Eye (tissue), 1 donor: ENCODE data around the gene NELFA.
"Not testable (repeated sequence)": the region's sequence is repeated elsewhere in the genome, so short reads cannot be mapped to it uniquely, and the experiment has no call there.

Experiments used
- DNase-seq: peaks from one replicate; pipeline ENCODE4 v3.0.0-alpha.2; 2015

NELFA gene

DNA sequence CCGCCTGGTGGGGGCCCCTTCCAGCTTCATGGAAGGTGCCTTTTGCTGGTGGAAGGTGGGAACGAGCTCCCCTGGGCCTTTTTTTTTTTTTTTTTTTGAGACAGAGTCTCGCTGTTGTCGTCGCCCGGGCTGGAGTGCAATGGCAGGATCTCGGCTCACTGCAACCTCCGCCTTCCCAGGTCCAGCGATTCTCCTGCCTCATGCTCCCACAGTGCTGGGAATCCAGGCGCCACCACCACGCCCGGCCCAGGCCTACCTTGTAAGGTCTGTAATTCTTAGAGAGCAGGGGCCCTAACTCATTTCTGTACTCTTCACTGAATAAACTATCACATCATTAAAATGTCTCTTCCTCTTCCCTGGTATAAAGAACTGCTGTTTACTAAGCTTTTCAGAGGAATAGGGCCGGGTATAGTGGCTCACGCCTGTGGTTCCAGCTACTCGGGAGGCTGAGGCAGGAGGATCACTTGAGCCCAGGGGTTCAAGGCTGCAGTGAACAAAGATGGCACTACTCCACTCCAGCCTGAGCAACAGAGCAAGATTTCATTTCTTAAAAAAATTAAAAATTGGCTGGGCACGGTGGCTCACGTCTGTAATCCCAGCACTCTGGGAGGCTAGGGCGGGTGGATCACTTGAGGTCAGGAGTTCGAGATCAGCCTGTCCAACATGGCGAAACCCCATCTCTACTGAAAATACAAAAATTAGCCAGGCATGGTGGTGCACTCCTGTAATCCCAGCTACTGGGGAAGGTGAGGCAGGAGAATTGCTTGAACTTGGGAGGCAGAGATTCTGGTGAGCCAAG lies 14.9 kb downstream of the NELFA start:
- not testable (repeated sequence) for DNase-seq

- no peak for DNase-seq
Measured at GRCh38 chr4:1993169-1993516, 15.6 kb downstream of the NELFA start.

- peak; percentile 41 for DNase-seq
Measured at GRCh38 chr4:1992468-1993168, 16.2 kb downstream of the NELFA start.

DNA sequence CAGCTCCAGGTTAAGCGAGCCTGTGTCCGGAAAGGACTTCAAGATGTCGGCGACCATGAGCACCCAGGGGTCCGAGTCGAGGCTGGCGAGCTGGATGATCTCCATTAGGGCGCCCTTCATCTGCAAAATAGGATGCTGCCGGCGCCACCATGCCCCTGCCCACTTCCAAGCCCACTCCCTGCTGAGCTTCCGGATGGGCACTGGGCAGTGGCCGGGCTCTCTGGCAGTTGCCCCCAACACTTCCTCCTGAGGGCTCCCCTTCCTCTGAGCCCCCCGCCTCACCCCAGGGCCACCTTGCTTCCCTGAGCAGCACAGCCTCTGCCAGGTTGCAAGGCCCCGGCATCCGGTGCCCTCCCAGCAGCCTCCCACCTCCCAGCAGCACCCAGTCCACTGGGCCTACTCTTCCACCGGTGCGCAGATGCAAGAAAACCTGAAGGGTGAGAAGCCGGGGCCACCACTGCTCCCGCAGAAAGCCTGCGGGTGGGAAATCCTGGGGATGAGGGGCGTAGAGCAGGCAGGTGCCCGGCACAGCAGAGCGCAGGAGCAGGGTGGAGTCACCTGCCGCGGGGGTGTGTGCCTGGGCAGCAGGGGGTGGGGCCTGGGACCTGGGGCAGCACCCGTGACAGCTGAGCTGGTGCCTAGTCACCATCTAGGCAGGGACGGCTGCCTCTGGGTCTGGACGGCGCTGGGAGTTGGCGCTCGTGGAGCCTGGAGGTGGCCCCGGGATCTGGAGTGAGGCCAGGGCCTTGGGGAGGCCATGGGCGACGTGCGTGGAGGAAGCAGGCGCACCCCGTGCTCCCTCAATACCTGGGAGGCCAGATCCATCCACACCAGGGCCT lies 17.0 kb downstream of the NELFA start:
- DNase-seq, result no peak

GRCh38 chr4:1991087-1991486 lies 17.7 kb downstream of the NELFA start:
- no peak for DNase-seq

DNA sequence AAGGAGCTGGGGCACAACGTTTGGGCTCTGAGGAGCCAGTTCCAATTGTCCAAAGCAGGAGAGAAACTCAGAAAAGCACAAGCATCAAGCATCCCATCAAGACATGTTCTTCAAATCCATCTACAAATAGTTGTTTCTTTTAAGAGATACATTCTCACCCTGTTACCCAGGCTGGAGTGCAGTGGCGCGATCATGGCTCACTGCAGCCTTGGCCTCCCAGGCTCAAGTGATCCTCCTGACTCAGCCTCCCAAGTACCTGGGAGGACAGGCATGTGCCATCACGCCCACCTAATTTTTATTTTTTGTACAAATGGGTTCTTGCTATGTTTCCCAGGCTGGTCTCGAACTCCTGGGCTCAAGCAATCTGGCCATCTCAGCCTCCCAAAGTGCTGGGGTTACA lies 18.1 kb downstream of the NELFA start:
- DNase-seq, result no peak

- no peak for DNase-seq
Measured at GRCh38 chr4:1990348-1990645, 18.5 kb downstream of the NELFA start.

DNA sequence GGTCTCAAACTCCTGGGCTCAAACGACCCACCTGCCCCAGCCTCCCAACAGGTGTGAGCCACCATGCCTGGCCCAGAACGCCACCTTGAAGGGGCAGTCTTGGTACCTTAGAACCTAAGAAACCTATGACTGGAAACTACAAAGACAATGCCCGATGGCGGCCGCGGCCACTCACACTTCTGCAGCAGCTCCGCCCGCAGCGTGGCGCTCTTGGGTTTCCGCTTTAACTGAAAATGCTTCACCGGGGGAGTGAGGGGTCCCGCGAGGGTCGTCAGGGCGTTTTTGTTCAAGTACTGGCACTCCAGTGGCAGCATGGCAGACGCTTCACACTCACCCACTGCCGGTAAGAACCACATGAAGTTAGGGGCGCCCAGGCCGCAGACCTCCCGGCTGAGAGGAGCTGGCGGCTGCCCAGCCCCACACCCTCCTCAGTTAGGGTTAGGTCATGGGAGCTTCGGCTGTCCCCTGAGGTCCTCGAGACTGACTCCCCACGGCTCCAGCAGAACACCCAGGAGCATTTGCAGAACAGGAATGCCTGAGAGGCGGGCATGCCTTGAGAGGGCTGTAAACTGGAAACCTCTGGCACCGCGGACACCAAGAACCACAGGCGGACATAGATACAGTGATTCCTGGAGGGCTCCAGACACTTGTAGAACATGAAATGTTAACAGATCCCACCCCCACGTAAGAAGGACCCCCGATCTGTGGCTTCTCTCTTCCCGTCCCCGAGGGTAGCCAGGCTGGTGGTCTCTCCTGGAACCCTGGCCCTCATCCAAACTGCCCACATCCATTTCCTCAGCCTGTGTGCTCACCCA lies 19.0 kb downstream of the NELFA start:
- no peak for DNase-seq

- DNase-seq, result no peak
Measured at GRCh38 chr4:1988327-1988724, 20.4 kb downstream of the NELFA start.

DNA sequence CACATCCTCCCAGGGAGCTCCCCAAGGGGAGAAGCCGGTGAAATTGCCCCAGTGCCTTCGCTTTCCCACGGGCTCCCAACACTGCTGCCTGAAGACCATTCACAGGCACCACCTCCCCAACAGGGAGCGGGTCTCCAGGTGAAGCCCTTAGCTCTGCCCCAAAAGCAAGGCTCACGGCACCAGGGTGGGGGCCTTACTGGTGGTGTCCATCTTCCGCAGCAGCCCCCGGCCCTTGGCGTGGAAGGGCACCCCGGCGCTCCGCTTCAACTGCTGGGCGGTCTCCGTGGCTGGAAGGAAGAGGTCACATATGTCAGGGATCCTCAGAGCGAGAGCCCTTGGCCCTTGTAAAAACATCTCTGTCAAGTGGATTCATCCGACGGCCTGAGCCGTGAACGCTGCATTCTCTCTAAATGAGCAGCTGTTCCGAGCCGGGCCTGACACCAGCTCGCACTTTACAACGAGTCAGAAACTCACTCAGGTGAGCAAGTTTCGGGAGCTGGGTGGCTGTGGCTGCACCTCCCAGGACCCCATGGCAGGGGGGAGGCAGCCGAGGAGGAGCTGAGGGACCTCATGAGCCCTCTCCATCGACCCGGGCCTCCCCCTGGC lies 20.9 kb downstream of the NELFA start:
- DNase-seq, result no peak

DNA sequence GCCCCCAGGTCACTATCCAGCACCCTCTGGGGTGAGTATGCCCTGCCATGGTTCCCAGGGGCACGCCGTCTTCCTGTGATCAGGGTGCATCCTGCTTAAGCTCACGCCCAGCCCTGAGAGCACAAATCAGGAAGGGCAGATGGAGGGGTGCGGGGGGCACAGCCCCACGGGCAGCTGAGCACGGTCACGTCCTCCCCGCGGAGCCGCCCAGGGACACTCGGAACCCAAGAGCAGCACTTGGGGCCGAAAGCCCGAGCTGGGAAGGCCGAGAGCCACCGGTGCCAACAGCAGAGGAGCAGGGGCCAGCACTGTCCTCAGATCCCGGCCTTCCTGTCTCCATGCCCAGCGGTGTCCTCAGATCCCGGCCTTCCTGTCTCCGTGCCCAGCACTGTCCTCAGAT lies 21.5 kb downstream of the NELFA start:
- DNase-seq, result no peak

- DNase-seq, result no peak
Measured at GRCh38 chr4:1986578-1987210, 22.1 kb downstream of the NELFA start.

DNA sequence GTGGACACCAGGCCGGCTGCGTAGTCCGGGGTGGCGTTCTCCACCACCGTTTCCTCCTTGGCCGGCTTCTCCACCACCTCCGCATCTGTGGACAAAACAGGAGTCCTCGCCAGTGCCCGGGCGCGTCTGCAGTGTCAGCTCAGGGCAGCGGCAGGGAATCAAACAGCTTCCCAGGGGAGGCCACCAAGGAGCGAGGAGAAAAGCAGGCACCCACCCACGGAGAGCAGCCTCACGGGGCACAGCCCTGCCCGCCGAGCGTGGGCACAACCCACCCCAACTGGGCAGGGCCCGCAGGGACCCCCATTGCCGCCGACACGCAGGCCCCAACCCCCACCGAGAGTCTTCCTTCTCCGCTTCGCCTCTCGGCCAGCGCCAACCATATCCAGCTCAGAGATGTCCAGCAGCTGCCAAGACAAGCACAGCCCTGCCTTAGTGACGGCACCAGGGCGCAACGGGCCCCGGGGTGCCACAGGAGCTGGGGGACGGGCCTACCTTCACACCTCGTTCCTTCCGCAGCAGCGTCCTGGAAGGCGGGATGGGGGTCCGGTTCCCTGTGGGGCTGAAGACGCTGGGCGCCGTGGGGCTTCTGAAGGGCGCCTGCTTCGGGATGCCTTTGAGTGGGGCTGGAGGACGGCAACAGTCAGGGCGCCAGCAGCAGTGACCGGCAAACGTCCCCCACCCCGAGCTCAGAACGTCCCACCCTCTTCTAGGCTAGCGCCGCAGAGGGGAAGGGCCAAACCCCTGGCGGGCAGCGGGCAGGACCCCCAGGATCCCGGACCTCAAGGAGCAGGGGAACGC lies 22.8 kb downstream of the NELFA start:
- no peak for DNase-seq

DNA sequence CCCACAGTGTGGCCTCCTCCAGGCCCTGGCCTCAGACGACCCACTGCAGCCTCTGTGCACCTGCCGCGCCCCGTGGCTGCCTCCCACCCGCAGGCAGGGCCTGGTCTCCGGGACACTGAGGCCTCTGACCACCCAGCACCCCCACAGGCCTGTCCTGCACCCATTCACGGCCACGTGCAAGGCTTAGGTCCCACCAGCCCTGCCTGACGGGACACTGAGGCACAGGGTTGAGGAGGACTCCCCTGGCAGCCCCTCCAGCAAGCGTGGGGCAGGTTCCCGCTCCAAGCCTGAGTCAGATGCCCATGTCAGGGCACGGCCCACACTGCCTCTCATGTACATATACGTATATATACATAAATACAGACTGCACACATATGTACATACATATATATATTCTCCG lies 23.5 kb downstream of the NELFA start:
- no peak for DNase-seq

GRCh38 chr4:1984406-1985191 lies 24.2 kb downstream of the NELFA start:
- DNase-seq, result no peak

GRCh38 chr4:1983846-1984405 lies 24.8 kb downstream of the NELFA start:
- DNase-seq, result no peak

DNA sequence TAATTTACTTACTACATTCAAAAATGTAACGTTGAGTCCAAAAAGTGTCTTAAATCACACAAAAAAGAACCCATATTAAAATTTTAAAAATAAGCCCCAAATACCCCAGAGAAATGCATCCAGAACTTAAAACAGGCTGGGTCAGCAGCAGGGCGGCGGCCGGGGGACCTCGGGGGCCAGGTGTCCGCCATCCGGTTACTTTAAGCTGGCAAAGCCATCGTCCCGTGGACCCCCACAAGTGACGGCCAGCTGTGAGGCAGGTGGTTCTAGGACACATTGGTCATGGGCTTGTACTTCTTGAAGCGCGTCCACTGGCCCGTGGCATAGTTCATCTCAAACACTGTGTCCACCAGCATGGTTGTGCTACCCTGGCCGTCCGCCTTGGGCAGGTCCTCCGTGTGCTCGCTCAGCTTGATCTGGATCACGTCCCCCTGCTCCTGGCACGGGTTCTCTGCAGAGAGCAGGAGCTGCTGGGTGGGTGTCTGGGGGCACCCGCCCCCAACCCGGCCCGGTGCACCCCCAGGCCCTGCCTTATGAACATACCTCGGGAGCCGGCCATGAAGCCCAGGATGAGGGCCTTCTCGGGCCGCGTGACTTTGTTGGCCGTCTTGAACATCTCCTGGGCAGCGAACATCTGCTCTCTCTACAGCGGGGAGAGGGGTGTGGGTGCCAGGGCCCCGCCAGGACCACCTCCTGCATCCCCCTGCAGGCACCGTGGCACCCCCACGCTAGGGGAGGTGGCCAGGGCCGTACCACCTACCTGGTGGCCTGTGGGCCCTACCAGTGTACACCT lies 25.5 kb downstream of the NELFA start:
- DNase-seq, result no peak

GRCh38 chr4:1982124-1983052 lies 26.4 kb downstream of the NELFA start:
- no peak for DNase-seq
